GM18520 (cell line): Measurements from ENCODE around the gene SDHAF1.

Experiments
- ATAC-seq: cut with Tn5 transposase; IDR thresholded peaks from one replicate; pipeline ENCODE4 v1.9.1; 2021; ENCODE audit not compliant: unreplicated experiment

Gene SDHAF1

DNA sequence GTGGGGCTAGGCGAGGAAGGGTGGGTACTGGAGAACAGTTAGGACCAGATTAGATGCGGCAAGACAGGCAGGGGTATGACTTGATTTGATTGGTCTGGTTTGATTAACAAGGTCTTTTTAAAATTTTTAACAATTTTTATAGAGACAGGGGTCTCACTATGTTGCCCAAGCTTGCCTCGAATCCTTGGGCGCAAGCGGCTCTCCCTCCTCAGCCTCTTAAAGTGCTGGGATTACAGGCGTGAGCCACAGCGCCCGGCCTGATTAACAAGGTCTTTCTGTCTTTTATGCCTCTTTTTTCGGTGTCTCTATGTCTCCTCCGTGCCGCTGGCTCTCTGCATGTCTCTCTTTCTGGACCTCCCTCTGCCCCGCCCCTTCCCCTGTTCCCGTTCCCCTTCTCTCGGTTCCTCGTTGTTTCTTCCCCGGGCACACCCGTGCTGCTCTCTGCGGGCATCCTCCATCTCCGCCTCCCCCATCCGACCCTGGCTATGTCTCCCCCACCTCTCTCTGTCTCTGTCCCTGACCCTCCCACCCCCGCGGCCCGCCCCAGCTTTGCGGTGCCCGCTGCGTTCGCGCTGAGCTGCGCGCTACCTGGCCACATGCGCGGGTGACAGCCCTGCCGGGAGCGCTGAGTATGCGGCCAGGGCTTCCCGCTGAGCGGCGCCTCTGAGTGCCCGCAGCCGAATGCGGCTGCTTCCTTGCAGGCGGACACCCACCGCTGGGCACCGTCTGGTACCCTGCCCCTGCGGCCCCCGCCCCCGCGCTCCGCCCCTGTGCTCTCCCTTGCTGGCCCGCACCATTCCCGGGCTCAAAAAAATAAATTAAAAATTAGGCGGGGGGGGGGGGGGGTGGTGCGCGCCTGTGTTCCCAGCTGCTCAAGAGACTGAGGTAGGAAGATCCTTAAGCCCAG lies 8.1 kb upstream of the SDHAF1 start:
- no peak for ATAC-seq

DNA sequence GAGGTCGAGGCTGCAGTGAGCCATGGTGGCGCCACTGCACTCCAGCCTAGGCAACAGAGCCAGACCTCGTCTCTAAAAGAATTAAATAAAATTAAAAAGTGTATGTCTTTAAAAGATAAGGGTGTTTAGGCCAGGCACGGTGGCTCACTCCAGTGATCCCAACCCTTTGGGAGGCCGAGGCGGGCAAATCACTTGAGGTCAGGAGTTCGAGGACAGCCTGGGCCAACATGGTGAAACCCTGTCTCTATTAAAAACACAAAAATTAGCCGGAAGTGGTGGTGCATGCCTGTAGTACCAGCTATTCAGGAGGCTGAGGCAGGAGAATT lies 7.5 kb upstream of the SDHAF1 start:
- no peak for ATAC-seq

DNA sequence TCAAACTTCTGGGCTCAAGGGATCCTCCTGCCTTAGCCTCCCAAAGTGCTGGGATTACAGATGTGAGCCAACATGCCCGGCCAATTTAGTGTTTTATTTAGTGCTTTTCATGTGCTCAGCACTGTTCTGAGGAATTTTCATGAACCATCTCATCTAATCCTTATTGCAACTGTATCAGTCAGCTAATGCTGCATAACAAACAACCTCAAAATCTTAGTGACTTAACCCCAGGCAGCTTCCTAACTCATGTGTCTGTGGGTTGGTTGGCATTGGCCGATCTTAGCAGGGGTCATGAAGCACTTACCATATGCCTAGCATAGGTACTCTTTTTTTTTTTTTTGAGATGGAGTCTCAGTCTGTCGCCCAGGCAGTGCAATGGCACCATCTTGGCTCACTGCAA lies 6.2 kb upstream of the SDHAF1 start:
- no peak for ATAC-seq

DNA sequence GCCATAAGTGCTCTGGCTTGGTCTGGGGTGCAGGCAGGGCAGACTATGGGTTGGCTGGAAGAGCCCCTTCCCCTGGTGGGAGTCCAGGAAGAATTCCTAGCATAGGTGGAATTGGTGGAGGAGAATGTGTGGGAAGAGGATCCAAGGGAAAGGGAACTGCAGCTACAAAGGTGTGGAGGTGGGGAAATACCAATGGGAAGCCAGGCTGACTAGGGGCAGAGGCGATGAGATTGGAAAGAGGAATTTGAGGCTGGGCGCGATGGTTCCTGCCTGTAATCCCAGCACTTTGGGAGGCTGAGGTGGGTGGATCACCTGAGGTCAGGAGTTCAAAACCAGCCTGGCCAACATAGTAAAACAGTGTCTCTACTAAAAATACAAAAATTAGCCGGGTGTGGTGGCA lies 4.8 kb upstream of the SDHAF1 start:
- ATAC-seq = no peak

DNA sequence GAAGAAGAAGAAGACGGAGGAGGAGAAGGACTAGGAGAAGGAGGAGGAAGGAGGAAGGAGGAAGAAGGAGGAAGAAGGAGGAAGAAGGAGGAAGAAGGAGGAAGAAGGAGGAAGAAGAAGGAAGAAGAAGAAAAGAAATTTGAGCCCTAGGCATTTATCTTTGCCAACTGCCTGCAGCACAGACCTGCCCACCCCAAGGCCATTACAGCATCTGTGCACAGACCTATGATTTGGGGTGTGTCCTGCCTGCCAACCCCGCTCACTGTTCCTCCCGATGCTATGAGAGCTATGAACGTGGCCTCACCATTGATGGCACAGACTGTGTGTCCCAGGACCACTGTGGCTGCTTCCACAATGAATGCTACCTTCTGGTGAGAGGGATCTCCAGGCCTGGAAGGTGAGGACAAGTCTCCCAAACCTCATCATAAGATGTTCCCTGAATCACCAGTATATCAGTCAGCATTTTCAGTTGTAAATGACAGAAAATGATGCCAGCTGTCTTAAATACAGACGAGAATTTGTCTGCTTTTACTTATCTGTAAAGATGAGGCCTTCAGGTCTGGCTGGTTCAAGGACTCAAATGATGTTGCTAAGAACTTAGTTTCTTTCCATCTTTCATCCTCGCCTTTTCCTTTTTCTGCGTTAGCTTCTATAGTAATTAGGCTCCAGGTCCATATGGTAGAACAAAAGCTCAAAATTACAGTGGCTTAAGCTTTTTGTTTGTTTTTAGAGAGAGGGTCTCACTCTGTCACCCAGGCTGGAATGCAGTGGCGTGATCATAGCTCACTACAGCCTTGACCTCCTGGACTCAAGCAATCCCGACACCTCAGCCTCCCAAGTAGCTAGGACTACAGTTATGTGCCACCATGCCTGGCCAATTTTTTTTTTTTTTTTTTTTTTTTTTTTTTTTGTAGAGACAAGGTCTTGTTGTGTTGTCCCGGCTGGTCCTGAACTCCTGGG lies 3.9 kb upstream of the SDHAF1 start:
- no peak for ATAC-seq

DNA sequence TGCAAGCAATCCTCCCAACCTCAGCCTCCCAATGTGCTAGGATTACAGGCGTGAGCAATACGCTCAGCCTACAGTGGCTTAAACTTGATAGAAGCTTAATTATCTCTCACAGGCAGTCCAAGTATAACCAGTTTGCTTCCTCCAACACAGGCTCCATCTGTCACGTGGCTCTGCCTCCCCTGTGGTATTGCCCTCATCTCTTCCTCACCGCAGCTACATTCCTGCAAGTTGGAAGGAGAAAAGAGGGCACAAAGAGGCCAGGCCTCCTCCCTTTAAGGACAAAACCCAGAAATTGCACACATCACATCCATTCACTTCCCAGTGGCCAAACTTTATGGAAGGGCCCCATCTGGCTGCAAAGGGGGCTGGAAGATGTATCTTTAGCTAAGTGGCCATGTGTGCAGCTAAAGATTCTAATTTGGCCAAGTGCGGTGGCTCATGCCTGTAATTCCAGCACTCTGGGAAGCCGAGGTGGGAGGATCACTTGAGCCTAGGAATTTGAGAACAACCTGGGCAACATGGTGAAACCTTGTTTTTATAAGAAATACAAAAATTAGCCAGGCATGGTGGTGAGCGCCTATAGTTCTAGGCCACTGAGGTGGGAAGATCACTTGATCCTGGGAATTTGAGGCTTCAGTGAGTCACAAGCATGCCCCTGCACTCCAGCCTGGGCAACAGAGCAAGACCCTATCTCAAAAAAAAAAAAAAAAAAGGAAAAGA lies 3.1 kb upstream of the SDHAF1 start:
- ATAC-seq = no peak

DNA sequence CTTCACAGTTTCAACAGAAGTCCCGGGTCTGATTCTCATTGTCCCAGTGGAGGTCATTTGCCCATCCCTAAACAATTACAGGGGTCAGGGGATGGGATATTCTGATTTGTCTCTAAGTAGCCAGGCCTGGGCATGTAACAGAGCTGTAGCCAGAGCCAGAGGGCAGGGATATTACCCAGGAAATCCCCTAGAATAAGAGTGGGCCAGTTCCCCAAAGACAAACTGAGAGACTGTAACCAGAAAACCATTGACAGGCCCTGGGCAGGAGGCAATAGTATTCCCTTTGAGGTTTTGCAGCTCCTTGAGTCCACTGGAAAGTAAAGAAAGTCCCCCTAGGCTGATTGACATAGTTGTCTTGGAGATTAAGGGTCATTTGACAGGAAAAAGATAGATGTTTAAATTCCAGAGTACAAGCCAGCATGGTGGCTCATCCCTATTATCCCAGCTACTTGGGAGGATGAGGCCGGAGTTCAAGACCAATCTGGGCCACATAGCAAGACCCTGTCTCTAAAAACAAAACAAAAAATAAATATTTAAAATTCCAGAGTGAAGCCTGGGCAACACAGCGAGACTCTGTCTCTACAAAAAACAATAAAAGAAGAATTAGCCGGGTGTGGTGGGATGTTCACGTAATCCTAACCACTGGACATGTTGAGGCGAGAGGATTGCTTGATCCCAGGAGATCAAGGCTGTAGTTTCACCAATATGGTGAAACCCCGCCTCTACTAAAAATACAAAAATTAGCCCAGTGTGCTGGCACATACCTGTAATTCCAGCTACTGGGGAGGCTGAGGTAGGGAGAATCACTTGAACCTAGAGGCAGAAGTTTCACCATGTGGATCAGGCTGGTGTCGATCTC lies 1.9 kb upstream of the SDHAF1 start:
- no peak for ATAC-seq

DNA sequence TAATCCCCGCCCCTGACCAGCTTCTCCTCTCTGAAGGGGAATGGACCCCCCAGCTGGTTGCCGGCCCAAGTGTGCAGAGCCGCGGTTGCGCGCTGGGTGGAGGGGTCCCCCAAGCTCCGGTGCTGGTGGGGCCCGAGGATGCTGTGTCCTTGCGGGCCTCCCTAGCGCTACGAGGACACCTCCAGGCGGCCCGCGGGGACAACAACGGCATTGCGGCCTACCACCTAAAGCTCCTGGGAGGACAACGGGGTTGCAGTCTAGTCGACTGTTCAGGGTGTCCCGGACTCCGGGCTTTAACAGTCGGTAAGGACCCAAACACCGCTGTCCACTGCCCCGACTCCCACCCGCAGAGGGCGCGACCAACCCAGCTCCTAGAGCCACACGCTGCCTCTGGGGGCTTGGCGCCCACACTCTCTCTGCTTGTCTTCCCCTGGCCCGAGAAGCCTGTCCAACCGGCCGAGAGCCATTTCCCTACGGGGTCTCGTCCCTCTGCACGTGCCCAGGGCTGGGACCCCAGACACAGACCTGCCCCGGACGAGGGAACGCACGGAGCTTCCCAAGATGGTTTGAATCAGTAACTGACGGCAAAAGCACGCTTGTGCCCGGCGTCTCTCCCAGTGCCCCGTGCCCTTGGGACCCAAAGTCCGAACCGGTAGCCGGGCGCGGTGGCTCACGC lies 927 bp upstream of the SDHAF1 start:
- ATAC-seq = no peak

DNA sequence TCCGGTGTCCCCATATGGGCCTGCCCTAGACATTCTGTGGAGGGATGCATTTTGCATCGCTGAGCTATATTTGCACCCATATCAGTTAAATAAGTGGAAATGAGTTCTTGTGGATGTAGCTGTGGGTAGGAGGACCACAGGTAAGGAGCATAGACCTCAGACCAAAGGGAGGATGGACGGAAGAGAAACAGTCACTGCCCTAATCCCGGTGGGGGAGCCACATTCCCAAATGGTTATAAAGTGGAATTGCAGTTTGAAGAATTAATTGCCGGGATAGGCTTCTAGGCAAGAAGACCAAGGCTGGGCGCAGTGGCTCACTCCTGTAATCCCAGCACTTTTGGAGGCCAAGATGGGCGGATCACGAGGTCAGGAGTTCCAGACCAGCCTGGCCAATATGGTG lies 1.8 kb downstream of the SDHAF1 start:
- no peak for ATAC-seq

DNA sequence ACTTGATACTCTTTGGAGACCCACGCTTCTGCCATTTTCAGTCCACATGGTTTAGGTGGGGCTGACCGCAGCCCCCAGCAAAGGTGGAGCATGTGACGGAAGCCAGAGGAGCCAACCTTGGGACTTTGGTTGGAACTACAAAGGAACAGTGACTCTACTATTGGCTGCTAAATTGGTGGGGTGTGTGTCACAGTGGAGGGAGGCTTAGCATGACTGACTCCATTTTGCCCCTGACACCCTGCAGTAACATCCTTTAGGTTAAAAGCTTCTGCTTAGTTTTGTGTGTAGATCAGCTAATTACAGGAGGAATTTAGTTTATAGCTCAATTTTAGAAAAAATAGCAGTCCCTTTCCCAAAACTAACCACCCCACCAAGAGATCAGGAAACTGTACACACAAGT lies 6.6 kb downstream of the SDHAF1 start:
- no peak for ATAC-seq

DNA sequence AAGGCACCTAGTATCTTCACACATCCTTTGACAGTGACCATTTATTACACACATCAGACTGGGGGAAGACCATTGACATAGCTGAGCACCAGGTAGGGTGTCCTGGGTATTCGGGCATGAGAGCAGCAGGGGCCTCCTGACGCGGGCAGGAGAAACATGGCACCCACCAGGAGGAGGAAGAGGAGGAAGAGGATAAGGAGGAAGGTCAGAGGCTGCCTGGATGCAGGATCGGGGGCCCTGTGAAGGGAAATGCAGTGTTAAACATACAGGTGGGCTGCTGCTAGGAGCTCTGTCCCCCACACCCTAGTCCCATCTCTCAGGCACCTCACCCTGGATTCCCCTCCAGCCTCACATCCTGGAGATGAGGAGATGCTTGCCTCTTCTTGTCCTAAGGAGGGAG lies 8.3 kb downstream of the SDHAF1 start:
- no peak for ATAC-seq

DNA sequence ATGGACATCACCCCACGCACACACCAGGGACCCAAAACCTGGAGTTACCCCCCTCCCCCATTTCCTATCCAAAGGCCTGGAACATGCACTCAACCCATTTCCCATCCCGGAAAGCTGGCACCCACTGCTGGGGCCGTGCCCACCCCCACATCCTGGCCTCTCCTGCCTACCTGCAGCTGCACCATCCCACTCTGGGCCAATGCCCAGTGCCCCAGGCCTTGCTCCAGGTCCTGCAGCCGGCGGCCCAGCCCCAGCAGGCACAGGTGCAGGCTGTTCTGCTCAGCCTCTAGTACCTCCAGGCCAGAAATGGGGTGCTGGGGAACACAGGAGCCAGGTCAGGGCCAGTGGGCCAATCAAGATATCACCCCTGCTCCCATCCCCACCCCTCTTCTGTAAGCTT lies 12.0 kb downstream of the SDHAF1 start:
- ATAC-seq = no peak

DNA sequence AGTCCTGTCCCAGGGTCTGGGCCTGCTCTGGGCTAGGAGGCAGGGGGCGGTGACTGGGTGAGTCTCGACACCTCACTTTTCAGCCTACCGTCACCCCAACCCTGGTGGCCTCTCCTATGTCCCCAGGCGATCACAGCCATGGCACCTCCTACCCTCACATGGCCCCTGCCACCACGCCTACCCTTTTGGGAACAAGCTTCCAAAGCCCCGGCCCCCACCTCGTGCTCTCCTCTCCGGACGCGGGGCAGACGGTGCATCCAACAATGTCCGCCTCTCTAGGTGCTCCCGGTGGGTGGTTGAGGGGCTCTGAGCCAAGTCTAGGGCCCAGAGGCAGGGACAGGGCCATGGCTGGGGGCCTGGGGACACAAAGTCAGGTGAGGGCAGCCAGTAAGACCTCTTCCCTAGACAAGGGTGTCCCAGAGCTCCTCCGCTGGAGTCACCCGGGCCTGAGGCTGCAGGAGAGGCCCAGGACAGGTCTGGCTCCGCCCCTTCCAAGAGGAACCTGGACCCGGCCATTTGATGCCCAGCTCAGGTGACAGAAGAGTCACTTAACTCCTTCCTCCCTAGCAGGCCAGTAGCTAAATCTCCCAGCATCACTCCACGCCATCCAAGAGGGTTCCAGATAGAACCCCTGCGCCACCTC lies 13.5 kb downstream of the SDHAF1 start, which contains the start of gene SYNE4:
SYNE4 (minus strand) TSS at position 478 of the 643 bp plus-strand sequence; CDS start at position 346, 132 bp downstream.
- no peak for ATAC-seq

DNA sequence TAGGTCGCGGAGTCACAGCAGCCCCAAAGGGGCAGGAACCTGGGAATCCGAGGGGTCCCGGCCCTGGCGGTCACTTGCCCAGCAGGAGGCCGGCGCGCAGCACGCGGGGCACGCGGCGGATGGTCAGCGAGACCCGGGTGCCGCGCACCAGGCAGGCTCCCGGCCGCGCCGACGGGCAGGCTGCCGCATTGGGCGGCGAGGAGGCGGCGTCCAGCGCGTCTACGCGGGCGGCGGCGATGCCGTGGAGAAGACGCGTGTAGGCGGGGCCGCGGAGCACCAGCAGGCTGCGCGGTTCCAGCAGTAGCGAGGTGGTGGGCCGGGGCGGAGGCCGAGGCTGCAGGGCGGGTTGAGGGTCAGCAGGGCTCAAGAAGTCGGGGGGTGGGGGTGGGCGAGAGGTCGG lies 14.2 kb downstream of the SDHAF1 start:
- ATAC-seq = no peak

DNA sequence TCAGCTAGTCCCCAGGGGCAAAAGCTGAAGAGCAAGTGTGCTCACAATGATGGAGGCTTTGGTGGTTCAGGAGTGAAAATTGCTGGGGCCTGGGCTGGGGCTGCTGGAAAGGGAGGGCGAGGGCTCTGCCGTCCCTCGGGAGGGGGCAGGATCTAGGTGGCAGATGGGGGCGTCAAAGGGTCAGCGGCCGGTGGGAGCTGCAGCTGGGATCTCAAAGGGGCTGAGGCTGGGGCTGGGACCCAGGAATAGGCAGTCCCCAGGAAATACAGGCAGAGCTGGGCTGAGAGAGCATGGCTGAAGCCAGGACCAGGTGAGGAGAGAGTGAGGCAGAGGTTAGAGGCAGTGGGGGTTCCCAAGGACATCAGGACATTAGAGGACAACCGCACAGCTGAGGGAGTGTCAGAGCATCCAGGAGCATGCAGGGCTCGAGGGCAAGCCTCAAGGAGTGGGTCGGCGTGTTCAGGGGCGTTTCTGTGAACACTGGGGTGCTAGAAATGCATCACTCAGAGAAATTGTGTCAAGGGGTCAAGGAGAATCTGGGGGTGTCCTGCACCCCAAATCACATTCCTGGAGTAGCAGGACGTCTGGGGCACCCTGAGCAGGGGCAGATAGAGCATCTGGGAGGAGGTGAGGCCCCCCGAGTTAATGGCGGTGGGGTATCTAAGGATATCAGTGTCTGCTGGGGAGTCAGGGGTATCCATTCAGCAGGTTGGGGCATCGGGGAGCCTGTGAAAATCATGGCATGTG lies 14.8 kb downstream of the SDHAF1 start:
- ATAC-seq = no peak

DNA sequence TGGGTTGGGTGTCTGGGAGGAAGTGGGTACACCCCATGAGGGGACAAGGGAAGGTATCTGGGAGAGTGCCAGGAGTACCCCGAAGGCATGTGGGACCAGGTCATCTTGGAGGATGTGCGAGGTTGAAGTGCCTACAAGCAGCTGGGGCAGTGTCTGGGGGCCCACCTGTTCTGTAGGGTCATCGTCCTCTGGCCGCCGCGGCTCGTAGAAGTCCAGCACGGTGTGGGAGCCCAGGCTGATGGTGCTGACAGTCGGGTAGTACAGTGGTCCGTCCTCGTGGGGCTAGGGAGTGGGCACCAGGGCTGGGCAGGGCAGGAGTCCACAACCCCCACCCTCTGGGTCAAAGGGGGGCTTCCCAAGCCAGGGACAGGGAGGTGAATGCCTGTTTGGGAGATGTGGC lies 15.4 kb downstream of the SDHAF1 start:
- no peak for ATAC-seq

DNA sequence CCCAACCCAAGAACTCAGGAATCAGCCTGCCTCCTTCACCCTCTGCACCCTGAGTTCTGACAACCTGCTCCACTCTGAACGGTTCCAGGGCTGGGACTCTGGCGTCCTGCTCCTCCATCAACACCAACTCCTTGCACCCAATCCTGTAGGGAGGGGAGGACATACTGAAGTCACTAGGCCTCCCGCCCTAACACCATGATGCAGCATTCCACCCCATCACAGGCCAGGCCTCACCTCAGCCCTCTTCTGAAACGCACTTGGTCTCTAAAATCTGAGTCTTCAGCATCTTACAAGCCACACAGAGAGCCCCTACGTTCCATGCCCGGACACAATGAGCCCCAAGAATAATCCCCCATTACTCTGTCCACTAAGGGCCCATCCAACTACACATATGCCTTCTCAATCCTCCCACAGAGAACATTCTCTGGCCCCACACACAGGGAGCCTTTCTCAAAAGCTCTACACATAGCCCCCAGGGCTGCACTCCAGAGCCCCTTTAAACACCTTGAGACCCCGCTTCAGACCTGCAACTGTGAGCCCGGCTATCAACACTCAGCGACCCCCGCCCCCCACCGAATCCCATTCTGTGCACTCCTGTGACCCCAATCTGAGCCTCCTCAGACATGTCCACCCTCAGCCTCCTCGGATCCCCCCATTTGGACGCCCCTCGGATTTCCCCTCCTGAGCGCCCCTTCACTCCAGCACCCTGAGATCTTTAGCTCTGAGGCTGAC lies 18.5 kb downstream of the SDHAF1 start:
- no peak for ATAC-seq
